Fibroblast of mammary gland (primary cell): ENCODE measurements around the gene NCK2.

Experiments
- DNase-seq: peaks from one replicate; pipeline ENCODE4 v3.0.0-alpha.2; 2010; ENCODE audit warnings: low read depth
- H3K4me3 ChIP-seq: 2 replicates; pipeline ENCODE4 v1.5.1; 2011; ENCODE audit warnings: low read depth, mild to moderate bottlenecking, low read length, moderate library complexity; ENCODE audit not compliant: control insufficient read depth
- CTCF ChIP-seq: conservative IDR thresholded peaks from 2 replicates; pipeline ENCODE4 v1.5.1; 2011; ENCODE audit warnings: low read depth, low read length, inconsistent platforms; ENCODE audit not compliant: control insufficient read depth, insufficient read depth

NCK2 gene

GRCh38 chr2:105814291-105814940, 69.7 kb downstream of the NCK2 start:
- TF ChIP-seq CTCF, result no peak
- H3K4me3 ChIP-seq, result no peak overlapping the region
- DNase-seq, result peak; percentile 83

- no peak overlapping the region for H3K4me3 ChIP-seq
- DNase-seq, result no peak
- no peak for TF ChIP-seq CTCF
Observed at GRCh38 chr2:105815401-105815800, 70.7 kb downstream of the NCK2 start.

GRCh38 chr2:105820151-105820550, 75.4 kb downstream of the NCK2 start:
- DNase-seq, result no peak
- H3K4me3 ChIP-seq, result no peak overlapping the region
- TF ChIP-seq CTCF, result no peak

- no peak for DNase-seq
Observed at GRCh38 chr2:105820691-105821090, 76.0 kb downstream of the NCK2 start.

GRCh38 chr2:105821428-105822125, 76.9 kb downstream of the NCK2 start:
- TF ChIP-seq CTCF, result no peak
- DNase-seq, result no peak
- H3K4me3 ChIP-seq, result no peak overlapping the region

More at GRCh38 chr2:105820691-105821090, 76.0 kb downstream of the NCK2 start:
- TF ChIP-seq CTCF, result no peak
- no peak overlapping the region for H3K4me3 ChIP-seq

GRCh38 chr2:105822186-105822585, 77.5 kb downstream of the NCK2 start:
- no peak for DNase-seq
- H3K4me3 ChIP-seq, result no peak overlapping the region
- no peak for TF ChIP-seq CTCF
